HG03439 (cell line): ENCODE measurements around the gene PASK.

ENCODE experiments used
- ATAC-seq: cut with Tn5 transposase; IDR thresholded peaks from one replicate; pipeline ENCODE4 v1.9.1; 2021; ENCODE audit warnings: mild to moderate bottlenecking, moderate library complexity; ENCODE audit not compliant: unreplicated experiment

PASK gene

GRCh38 chr2:241149675-241149924 lies 328 bp upstream of the PASK start:
- ATAC-seq, result peak; percentile 22

- no peak for ATAC-seq
Observed at GRCh38 chr2:241148239-241148638, 1.0 kb downstream of the PASK start.

- no peak for ATAC-seq
Observed at GRCh38 chr2:241147336-241147735, 1.9 kb downstream of the PASK start.

- ATAC-seq, result no peak
Observed at GRCh38 chr2:241146286-241146685, 3.0 kb downstream of the PASK start.

GRCh38 chr2:241142593-241142992 lies 6.7 kb downstream of the PASK start:
- ATAC-seq, result no peak

GRCh38 chr2:241142063-241142462 lies 7.2 kb downstream of the PASK start:
- no peak for ATAC-seq

GRCh38 chr2:241141214-241141770 lies 8.0 kb downstream of the PASK start:
- no peak for ATAC-seq

GRCh38 chr2:241140445-241140840 lies 8.8 kb downstream of the PASK start:
- ATAC-seq, result no peak

- ATAC-seq, result no peak
Observed at GRCh38 chr2:241139531-241140444, 9.5 kb downstream of the PASK start.

- ATAC-seq, result no peak
Observed at GRCh38 chr2:241138471-241138870, 10.8 kb downstream of the PASK start.

- no peak for ATAC-seq
Observed at GRCh38 chr2:241137276-241138190, 11.7 kb downstream of the PASK start.

GRCh38 chr2:241136661-241137260 lies 12.5 kb downstream of the PASK start:
- ATAC-seq, result no peak

GRCh38 chr2:241136191-241136590 lies 13.1 kb downstream of the PASK start:
- no peak for ATAC-seq

GRCh38 chr2:241135737-241136136 lies 13.5 kb downstream of the PASK start:
- ATAC-seq, result no peak

- ATAC-seq, result no peak
Observed at GRCh38 chr2:241134711-241135110, 14.6 kb downstream of the PASK start.

GRCh38 chr2:241133436-241133820 lies 15.8 kb downstream of the PASK start:
- no peak for ATAC-seq

- ATAC-seq, result no peak
Observed at GRCh38 chr2:241132538-241133435, 16.5 kb downstream of the PASK start.

- ATAC-seq, result no peak
Observed at GRCh38 chr2:241131531-241131930, 17.7 kb downstream of the PASK start.

GRCh38 chr2:241130316-241130715 lies 19.0 kb downstream of the PASK start:
- ATAC-seq, result no peak
